H1 (cell line): Measurements from ENCODE around the gene FAH. TPM values are rescaled to one million over a fixed set of nuclear protein-coding genes. Genes with fewer than 3 reads are reported as not detected.
A peak's percentile ranks its signal among the peaks of the same experiment; 100 is the strongest.

Experiments
- ASH2L ChIP-seq: fragments of 200-600, 300-600 bp; sonication (generic); IDR thresholded peaks from one replicate; pipeline ENCODE4 v1.7.1; 2017; ENCODE audit warnings: low read length
- BACH1 ChIP-seq: IDR thresholded peaks from 2 replicates; pipeline ENCODE4 v1.6.1; 2012; ENCODE audit warnings: low read length, improper control_type of control experiment
- CEBPB ChIP-seq: IDR thresholded peaks from 2 replicates; pipeline ENCODE4 v1.6.1; 2012; ENCODE audit warnings: low read depth, low read length
- HDAC6 ChIP-seq: IDR thresholded peaks from one replicate; pipeline ENCODE4 v1.7.1; 2012; ENCODE audit warnings: low read depth, mild to moderate bottlenecking, inconsistent platforms, low read length, moderate library complexity
- KDM4A ChIP-seq: IDR thresholded peaks from one replicate; pipeline ENCODE4 v1.7.1; 2012; ENCODE audit warnings: low read depth, mild to moderate bottlenecking, moderate library complexity, low read length, inconsistent platforms; ENCODE audit not compliant: severe bottlenecking
- NANOG ChIP-seq: IDR thresholded peaks from 2 replicates; pipeline ENCODE4 v1.6.1; 2011; ENCODE audit warnings: low read length, low read depth, mild to moderate bottlenecking, inconsistent platforms; ENCODE audit not compliant: insufficient read depth, poor library complexity, severe bottlenecking
- SRF ChIP-seq: IDR thresholded peaks from 2 replicates; pipeline ENCODE4 v1.6.1; 2011; ENCODE audit warnings: mild to moderate bottlenecking, low read depth, low read length, moderate library complexity
- TAF1 ChIP-seq: IDR thresholded peaks from 2 replicates; pipeline ENCODE4 v1.6.1; 2011; ENCODE audit warnings: mild to moderate bottlenecking, low read depth, low read length
- TEAD4 ChIP-seq: IDR thresholded peaks from 2 replicates; pipeline ENCODE4 v1.6.1; 2012; ENCODE audit warnings: low read depth, low read length, inconsistent platforms, mixed read lengths
- YY1 ChIP-seq: IDR thresholded peaks from 2 replicates; pipeline ENCODE4 v1.6.1; 2011; ENCODE audit warnings: low read depth, mild to moderate bottlenecking, low read length
- polyA plus RNA-seq, 7 experiments: library from polyadenylated mRNA; depleted of rRNA in 3 of 7; stranded (reverse) in 5 of 7; unstranded in 2 of 7; fragments of >200 nt in 5 of 7; fragments of 200-250 nt in 2 of 7; gene quantifications; 1 replicate in 5 of 7; 2 replicates in 1 of 7; 4 replicates in 1 of 7; pipeline versions ENCODE4 v1.2.1 to v1.2.3, GENCODE V29; 2011 to 2013; ENCODE audit warnings: missing spikeins in 2 of 7, mixed read lengths in 2 of 7
- total RNA-seq: library from RNA; stranded (reverse); fragmentation: NEBNext Ultra II Directional; extraction: Animal tissue kit (Norgen Biotek cat#: 25700); gene quantifications from 2 replicates; pipeline ENCODE4 v1.2.1, GENCODE V29; 2021
- TF ChIP-seq, protein P1 (sequence below): IDR thresholded peaks from 2 replicates; pipeline ENCODE4 v1.6.1; 2011; ENCODE audit warnings: low read length, improper control_type of control experiment
- TF ChIP-seq, protein P2 (sequence below): IDR thresholded peaks from 2 replicates; pipeline ENCODE4 v1.6.1; 2011; ENCODE audit warnings: low read depth, mild to moderate bottlenecking, low read length; ENCODE audit not compliant: insufficient read depth
- TF ChIP-seq, protein P3 (sequence below): IDR thresholded peaks from 2 replicates; pipeline ENCODE4 v1.6.1; 2012; ENCODE audit warnings: inconsistent platforms

The FAH gene
- total and polyA plus RNA-seq, 2 of the 8 experiments (the other 6 are each of a cell fraction or from before 2014, with no cell fraction given): 20.0 to 21.7 TPM

DNA sequence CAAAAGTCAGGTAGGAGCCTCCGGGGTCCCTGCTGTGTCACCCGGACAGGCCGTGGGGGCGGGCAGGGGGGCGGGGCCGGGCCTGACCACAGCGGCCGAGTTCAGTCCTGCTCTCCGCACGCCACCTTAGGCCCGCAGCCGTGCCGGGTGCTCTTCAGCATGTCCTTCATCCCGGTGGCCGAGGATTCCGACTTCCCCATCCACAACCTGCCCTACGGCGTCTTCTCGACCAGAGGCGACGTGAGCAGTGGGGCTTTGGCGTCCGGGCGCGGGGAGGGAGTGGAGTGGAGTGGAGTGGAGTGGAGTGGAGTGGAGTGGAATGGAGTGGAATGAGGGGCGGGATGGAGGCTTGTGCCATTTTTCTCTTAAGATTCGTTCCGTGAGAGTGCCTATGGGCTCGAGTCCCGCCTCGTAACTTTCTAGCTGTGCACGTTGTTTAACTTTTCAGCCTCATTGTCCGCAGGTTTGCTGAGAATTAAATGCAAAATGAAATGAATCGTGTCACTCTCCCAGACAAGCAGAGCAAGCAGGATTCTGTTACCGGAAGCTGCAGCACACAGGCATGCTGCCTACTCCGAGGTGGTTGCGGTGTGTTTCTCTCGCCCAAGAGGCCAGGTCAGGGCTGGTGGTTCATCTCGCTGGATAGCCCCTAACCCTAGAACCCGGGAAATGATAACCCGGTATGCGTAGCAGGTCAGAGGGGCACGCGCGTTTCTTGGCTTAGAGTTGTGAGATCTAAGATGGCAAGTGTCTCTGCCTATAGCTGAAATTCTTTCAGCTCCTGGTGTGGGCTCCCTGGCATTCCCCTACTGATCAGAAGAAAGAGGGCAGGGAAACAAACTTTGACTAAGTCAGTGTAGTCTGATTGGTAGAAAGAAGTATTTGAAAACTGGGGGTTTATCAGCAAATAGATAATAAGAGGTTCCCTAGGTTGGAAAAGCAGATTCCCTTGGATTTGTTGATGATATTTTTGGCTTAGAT is at the start of gene FAH (continued):
- TF ChIP-seq, protein P1, sequence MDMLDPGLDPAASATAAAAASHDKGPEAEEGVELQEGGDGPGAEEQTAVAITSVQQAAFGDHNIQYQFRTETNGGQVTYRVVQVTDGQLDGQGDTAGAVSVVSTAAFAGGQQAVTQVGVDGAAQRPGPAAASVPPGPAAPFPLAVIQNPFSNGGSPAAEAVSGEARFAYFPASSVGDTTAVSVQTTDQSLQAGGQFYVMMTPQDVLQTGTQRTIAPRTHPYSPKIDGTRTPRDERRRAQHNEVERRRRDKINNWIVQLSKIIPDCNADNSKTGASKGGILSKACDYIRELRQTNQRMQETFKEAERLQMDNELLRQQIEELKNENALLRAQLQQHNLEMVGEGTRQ: no peak
- TF ChIP-seq TAF1 (peak; percentile 6; the same call in 1 of the 2 replicates), NANOG (no peak), SRF (no peak), ASH2L (peak; percentile 62), HDAC6 (no peak), YY1 (no peak), KDM4A (peak; percentile 48), BACH1 (peak; percentile 66), CEBPB (no peak), TEAD4 (no peak)
- TF ChIP-seq, protein P2, sequence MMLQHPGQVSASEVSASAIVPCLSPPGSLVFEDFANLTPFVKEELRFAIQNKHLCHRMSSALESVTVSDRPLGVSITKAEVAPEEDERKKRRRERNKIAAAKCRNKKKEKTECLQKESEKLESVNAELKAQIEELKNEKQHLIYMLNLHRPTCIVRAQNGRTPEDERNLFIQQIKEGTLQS: no peak
- TF ChIP-seq, protein P3, sequence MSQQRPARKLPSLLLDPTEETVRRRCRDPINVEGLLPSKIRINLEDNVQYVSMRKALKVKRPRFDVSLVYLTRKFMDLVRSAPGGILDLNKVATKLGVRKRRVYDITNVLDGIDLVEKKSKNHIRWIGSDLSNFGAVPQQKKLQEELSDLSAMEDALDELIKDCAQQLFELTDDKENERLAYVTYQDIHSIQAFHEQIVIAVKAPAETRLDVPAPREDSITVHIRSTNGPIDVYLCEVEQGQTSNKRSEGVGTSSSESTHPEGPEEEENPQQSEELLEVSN: no peak
